Transverse colon (tissue), 3 donors: ENCODE measurements around the gene ITPR2.

Experiments
- CTCF ChIP-seq, 5 experiments: fragments of 200-600 bp in 3 of 5; fragments of 450-650 bp in 2 of 5; sonication (generic) in 3 of 5; IDR thresholded peaks; 1 replicate in 2 of 5; 2 replicates in 3 of 5; pipeline ENCODE4 v1.5.1; 2016 to 2017; ENCODE audit warnings: antibody characterized with exemption in 5 of 5, inconsistent platforms in 3 of 5, mild to moderate bottlenecking in 2 of 5, moderate library complexity in 1 of 5
- EP300 ChIP-seq: sonication (generic); formaldehyde crosslinking; IDR thresholded peaks from one replicate; pipeline ENCODE4 v1.6.1; 2017; ENCODE audit warnings: antibody characterized with exemption, low read depth

GRCh38 chr12:26406813-26407212, 426.2 kb downstream of the ITPR2 start:
- TF ChIP-seq CTCF (IDR thresholded peaks at IDR 0.05): no peak
- TF ChIP-seq EP300: no peak
